ENCODE data around the gene LBR.

LBR gene

GRCh38 chr1:225451840-225452515 is 24.1 kb upstream of the LBR start:
- no peaks in the 10 kb centered on the region for H3K9me3 Mint-ChIP-seq
- no peak for DNase-seq
- no peak overlapping the region for H3K27ac Mint-ChIP-seq
- ATAC-seq, result no peak
- H3K4me1 Mint-ChIP-seq, result peaks cover 47% of the 10 kb centered on the region
- no peaks in the 10 kb centered on the region for H3K27me3 Mint-ChIP-seq
- no peak overlapping the region for H3K4me3 Mint-ChIP-seq

- no peak overlapping the region for H3K4me3 Mint-ChIP-seq
- peaks cover 54% of the 10 kb centered on the region for H3K4me1 Mint-ChIP-seq
- ATAC-seq (no peak), DNase-seq (no peak)
- no peaks in the 10 kb centered on the region for H3K9me3 Mint-ChIP-seq
- H3K27me3 Mint-ChIP-seq, result no peaks in the 10 kb centered on the region
- no peak overlapping the region for H3K27ac Mint-ChIP-seq
These were observed 23.5 kb upstream of the LBR start for GRCh38 chr1:225451340-225451739.

- DNase-seq (no peak), ATAC-seq (no peak)
- Mint-ChIP-seq H3K27ac (peak overlapping the region in 1 of 2 donors; percentile 43), H3K9me3 (no peaks in the 10 kb centered on the region), H3K4me3 (no peak overlapping the region), H3K4me1 (peaks cover 61% of the 10 kb centered on the region), H3K27me3 (no peaks in the 10 kb centered on the region)
These were observed 22.8 kb upstream of the LBR start for GRCh38 chr1:225450491-225451191.

- H3K4me1 Mint-ChIP-seq, result peaks cover 62% of the 10 kb centered on the region
- no peak overlapping the region for H3K4me3 Mint-ChIP-seq
- H3K9me3 Mint-ChIP-seq, result no peaks in the 10 kb centered on the region
- DNase-seq (no peak), ATAC-seq (no peak)
- no peak overlapping the region for H3K27ac Mint-ChIP-seq
- no peaks in the 10 kb centered on the region for H3K27me3 Mint-ChIP-seq
These were observed 21.9 kb upstream of the LBR start for GRCh38 chr1:225449774-225450173.

DNA sequence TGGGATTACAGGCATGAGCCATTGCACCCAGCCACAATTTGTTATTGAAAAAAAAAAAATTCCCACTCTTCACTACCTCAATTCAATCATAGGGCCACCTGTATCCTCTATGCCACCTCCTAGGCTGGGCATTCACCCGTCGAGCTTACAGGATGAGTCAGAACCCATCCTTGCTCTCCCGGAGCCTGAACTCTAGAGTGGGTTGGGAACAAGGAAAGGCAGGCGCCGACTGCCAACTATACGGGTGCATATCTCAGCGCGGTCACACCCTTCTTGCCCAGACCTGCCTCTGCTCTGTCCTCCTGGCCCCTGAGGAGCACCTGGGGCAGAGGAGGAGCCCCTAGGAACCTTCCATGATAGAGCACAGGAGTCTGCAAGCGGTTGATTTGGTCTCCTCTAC is 21.4 kb upstream of the LBR start:
- Mint-ChIP-seq H3K9me3 (no peaks in the 10 kb centered on the region), H3K4me1 (peaks cover 62% of the 10 kb centered on the region), H3K27ac (no peak overlapping the region), H3K4me3 (no peak overlapping the region), H3K27me3 (no peaks in the 10 kb centered on the region)
- ATAC-seq (no peak), DNase-seq (no peak)

- no peak overlapping the region for H3K4me3 Mint-ChIP-seq
- no peaks in the 10 kb centered on the region for H3K27me3 Mint-ChIP-seq
- no peak overlapping the region for H3K27ac Mint-ChIP-seq
- ATAC-seq (no peak), DNase-seq (no peak)
- no peaks in the 10 kb centered on the region for H3K9me3 Mint-ChIP-seq
- peaks cover 61% of the 10 kb centered on the region for H3K4me1 Mint-ChIP-seq
These were observed 20.4 kb upstream of the LBR start for GRCh38 chr1:225448146-225448805.

GRCh38 chr1:225447650-225448089 is 19.8 kb upstream of the LBR start:
- DNase-seq (no peak), ATAC-seq (no peak)
- Mint-ChIP-seq H3K9me3 (no peaks in the 10 kb centered on the region), H3K27ac (no peak overlapping the region), H3K4me1 (peaks cover 65% of the 10 kb centered on the region), H3K4me3 (no peak overlapping the region), H3K27me3 (no peaks in the 10 kb centered on the region)

GRCh38 chr1:225446981-225447615 is 19.3 kb upstream of the LBR start:
- H3K27ac Mint-ChIP-seq, result no peak overlapping the region
- no peak for DNase-seq
- H3K27me3 Mint-ChIP-seq, result no peaks in the 10 kb centered on the region
- ATAC-seq, result no peak
- H3K9me3 Mint-ChIP-seq, result no peaks in the 10 kb centered on the region
- H3K4me1 Mint-ChIP-seq, result peaks cover 70% of the 10 kb centered on the region
- no peak overlapping the region for H3K4me3 Mint-ChIP-seq

- Mint-ChIP-seq H3K4me3 (no peak overlapping the region), H3K9me3 (no peaks in the 10 kb centered on the region), H3K4me1 (peaks cover 76% of the 10 kb centered on the region), H3K27me3 (no peaks in the 10 kb centered on the region), H3K27ac (peak overlapping the region in 1 of 2 donors; percentile 98)
- ATAC-seq, result no peak
- no peak for DNase-seq
These were observed 18.7 kb upstream of the LBR start for GRCh38 chr1:225446595-225446960.

DNA sequence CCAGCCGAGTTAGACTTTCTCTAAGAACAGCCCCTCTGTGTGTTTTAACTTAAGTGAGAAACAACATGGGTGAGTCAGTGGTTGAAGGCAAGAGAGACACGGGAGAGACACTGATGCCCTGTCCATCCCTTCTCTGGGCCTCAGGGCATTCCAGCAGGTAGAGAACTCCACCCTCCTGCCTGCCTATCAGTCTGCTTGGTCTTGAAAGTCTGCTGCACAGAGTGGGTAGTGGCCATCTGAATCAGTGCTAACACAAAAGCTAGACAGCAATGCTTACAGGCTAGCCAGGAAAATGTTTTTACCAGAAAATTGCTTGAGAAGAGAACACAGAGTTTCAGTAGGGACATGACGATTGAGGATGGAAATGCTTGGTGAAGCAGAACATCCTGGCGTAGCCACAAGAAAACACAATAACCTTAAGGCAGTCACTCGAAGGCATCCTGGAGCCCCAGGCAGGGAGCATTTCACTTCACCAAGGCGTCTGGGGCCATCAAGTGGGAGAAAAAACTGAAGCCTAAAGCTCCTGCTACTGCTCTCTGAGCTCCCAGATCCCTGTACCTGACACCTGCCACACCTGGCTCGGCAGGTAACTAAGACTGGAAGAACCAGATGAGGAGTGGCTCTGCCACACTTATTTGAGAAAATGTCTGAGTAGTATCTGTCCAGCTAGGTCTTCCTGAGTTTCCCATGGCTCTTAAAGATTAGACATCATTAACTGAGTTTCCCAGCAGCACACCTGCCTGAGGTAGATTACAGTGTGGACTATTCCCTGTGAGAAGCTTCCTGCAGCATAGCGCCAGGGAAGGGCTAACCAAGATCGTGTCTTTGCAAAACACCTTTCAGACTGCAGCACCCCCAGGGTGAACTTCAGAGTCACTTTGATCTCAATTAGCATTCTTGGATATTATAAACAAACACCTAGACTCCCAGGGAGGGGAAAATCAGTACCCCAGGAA is 18.1 kb upstream of the LBR start:
- no peak for ATAC-seq
- Mint-ChIP-seq H3K4me1 (peaks cover 75% of the 10 kb centered on the region), H3K27me3 (no peaks in the 10 kb centered on the region), H3K9me3 (no peaks in the 10 kb centered on the region), H3K27ac (peak overlapping the region; percentile 98), H3K4me3 (peak overlapping the region; percentile 73 to 76)
- DNase-seq, result no peak

DNA sequence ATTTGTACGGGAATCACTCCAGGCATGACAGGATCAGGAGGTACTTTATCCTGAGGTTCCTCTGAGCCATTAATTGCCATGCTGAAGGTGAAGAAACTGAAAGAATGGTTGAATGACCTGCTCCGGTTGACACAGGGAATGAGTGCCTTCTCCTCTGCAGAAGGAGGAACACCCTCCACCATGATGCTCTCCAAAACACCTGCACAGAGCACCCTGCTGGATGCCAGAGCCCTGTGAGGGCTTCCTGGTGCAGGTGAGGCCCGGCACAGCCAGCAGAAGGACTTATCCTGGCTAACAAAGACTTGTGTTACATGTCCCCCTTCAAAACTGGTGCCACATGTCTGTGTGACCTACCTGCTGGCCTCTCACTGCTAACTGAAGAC is 14.3 kb upstream of the LBR start:
- ATAC-seq, result no peak
- peak overlapping the region; percentile 67 to 72 for H3K4me3 Mint-ChIP-seq
- peaks cover 59% of the 10 kb centered on the region for H3K4me1 Mint-ChIP-seq
- no peak for DNase-seq
- peak overlapping the region; percentile 71 to 88 for H3K27ac Mint-ChIP-seq
- no peaks in the 10 kb centered on the region for H3K27me3 Mint-ChIP-seq
- no peaks in the 10 kb centered on the region for H3K9me3 Mint-ChIP-seq

DNA sequence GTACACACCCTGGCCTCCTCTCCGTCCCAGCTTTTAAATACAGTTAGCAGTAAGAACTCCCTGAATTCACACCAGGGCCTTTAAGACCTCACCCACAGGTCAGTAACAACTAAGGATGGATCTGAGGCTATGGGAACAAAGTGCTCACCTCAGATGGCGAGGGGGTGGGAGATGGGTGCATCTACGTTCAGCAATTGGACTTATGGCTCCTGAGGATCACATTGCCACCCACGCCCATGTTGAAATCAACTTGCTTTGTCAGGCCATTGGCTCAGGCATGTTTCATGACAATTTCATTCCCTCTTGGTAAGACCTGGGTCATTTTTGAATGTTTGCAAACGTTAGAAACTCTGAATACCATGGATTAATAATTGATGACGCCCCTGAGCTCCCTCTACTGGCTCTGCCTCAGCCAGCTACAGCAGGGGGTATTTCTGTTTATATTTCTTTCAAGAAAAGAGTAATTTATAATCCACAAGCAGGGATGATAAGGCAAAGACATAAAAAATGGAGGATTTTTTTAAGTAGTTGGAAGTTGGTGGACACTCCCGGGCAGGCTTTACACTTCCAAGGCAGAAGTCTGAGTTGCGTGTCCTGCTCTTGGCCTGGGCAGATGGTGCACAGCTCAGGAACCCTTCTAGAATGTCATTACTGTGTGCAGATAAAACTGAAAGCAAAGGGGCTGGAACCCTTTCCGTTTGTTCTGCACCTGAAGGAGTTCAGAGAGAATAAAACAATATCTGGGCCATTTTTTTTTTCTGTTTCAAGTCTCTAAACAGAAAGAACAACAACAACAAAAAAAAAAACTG is 13.7 kb upstream of the LBR start:
- H3K9me3 Mint-ChIP-seq, result no peaks in the 10 kb centered on the region
- H3K27me3 Mint-ChIP-seq, result no peaks in the 10 kb centered on the region
- no peak for DNase-seq
- ATAC-seq, result no peak
- H3K4me1 Mint-ChIP-seq, result peaks cover 53% of the 10 kb centered on the region
- H3K4me3 Mint-ChIP-seq, result peak overlapping the region; percentile 67 to 72
- H3K27ac Mint-ChIP-seq, result peak overlapping the region; percentile 28 to 88

- Mint-ChIP-seq H3K4me3 (no peak overlapping the region), H3K9me3 (no peaks in the 10 kb centered on the region), H3K27me3 (no peaks in the 10 kb centered on the region), H3K4me1 (peaks cover 50% of the 10 kb centered on the region), H3K27ac (no peak overlapping the region)
- DNase-seq (no peak), ATAC-seq (no peak)
These were observed 12.8 kb upstream of the LBR start for GRCh38 chr1:225440380-225441221.
